HG03565 (cell line): ENCODE results near the gene NUDT22.
"Not testable (repeated sequence)": the region's sequence is repeated elsewhere in the genome, so short reads cannot be mapped to it uniquely, and the experiment has no call there.

Experiments
- ATAC-seq: cut with Tn5 transposase; IDR thresholded peaks from one replicate; pipeline ENCODE4 v1.9.1; 2021; ENCODE audit warnings: mild to moderate bottlenecking, moderate library complexity; ENCODE audit not compliant: unreplicated experiment

The NUDT22 gene

GRCh38 chr11:64241241-64241490 is 15.1 kb downstream of the NUDT22 start:
- ATAC-seq, result peak; percentile 53

DNA sequence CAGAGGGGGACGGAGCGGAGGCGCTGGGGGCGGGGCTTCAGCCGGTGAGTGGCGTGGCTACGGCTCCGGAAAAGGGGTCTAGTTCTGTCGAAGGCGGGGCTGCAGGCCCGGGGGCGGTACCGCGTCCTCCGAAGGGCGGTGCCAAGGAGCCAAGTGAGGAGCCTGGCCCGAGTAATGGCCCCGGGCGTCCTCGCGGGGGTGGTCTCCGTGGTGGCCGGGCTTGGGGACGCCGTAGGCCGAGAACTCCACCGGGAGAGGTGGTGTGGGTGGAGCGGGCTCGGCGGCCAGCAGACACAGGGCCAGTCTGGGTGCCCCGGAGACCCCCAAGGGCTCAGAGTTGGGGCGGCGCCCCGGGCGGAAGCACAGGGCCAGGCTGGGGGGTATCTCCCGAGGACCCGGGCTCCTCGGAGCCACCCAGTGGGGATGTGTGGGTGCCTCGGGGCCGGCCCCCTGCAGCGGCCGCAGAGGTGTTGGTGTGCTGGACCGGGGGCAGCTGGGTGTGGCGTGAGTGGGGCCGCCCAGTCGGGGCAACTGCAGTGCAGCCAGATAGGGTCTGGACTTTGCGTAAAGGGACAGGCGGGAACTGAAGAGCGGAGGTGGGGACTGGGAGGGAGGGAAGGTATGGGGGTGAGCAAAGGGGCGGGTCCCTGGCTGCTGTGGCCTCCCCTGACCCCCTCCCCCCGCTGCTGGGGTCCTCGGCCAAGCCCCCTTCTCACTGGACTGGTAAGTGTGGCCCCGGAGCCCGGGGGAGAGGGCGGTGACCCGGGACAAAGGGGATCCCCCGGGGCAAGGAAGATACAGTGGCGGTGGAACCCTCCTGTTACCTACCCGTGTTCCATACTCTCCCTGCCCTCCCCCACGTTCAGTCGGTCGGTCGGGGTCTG is 15.7 kb downstream of the NUDT22 start:
- ATAC-seq, result peak; percentile 0

- ATAC-seq, result no peak
Observed at GRCh38 chr11:64243236-64243854, 17.3 kb downstream of the NUDT22 start.

DNA sequence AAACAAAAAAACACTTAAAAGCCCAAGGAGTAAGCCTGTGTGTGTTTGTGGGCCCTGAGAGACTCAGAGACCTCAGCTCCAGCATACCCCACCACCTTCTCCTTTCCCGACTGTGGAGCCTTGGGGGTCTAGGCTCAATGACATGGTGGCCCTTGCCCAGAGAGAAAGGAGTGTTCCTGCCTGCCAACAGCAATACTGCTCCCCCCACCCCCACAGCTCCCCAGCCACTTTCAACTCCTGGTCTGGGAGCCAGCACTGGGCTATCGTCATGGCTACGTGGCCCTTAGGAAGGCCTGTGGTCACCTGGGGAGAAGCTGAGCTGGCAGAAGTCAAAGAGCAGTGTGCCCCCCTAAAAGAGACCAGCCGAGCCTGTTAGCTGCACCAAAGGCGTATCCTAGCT is 18.0 kb downstream of the NUDT22 start:
- ATAC-seq, result no peak

DNA sequence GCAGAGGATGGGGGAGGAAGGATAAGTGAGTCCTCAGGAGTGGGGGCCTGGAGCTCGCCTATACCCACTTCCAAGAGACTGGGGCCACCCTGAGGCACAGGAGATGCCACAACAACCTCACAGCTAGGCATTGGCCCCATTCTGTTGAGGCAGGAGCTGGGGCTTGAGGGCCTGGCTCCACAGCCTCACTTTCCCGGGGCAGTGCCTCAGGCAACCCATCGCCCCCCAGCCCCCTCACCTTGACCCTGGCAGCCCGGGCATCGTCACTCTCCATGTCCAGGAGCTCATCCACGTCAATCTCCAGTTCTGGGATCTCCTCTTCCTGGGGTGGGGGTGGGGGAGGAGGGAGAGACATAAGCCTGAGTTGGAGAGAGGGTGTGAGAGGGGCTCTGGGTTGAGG is 18.9 kb downstream of the NUDT22 start:
- ATAC-seq, result no peak

DNA sequence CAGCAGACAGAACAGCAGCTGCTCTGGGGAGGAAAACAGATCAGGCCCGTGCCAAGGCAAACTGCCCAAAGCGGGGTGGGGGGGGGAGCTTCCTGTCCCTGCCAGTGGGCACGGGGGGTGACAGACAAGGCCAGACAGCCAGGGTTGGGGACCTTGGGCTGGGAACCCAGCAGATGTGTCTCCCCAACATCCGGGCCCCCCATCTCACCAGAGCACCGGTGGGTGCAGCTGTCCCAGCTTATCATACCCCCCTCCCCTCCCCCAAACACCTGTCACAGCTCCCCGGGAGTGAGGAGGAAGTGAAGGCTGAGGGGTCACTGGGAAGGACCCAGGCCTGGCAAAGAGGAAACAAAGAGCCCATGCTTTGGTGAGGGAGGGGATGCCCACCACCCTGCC is 19.3 kb downstream of the NUDT22 start:
- no peak for ATAC-seq

- ATAC-seq, result no peak
Observed at GRCh38 chr11:64245797-64246620, 19.9 kb downstream of the NUDT22 start.

DNA sequence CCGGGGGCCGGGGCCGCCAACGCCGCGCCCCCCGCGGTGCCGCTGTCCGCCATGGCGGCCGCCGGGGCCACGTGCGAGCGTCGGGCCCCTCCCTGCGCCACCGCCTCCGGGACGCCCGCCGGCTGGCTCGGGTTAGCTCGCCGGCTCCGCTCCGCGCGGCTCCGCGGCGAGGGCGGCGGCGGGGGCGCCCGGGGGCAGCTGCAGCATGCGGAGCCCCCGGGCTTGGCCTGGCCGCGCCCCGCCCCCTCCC is 20.5 kb downstream of the NUDT22 start:
- not testable (repeated sequence) for ATAC-seq

GRCh38 chr11:64246871-64247728 is 21.0 kb downstream of the NUDT22 start, which contains the start of gene PPP1R14B:
Gene PPP1R14B (minus strand): TSS chr11:64246943. CDS start chr11:64246673, 270 bp downstream.
- ATAC-seq, result no peak

DNA sequence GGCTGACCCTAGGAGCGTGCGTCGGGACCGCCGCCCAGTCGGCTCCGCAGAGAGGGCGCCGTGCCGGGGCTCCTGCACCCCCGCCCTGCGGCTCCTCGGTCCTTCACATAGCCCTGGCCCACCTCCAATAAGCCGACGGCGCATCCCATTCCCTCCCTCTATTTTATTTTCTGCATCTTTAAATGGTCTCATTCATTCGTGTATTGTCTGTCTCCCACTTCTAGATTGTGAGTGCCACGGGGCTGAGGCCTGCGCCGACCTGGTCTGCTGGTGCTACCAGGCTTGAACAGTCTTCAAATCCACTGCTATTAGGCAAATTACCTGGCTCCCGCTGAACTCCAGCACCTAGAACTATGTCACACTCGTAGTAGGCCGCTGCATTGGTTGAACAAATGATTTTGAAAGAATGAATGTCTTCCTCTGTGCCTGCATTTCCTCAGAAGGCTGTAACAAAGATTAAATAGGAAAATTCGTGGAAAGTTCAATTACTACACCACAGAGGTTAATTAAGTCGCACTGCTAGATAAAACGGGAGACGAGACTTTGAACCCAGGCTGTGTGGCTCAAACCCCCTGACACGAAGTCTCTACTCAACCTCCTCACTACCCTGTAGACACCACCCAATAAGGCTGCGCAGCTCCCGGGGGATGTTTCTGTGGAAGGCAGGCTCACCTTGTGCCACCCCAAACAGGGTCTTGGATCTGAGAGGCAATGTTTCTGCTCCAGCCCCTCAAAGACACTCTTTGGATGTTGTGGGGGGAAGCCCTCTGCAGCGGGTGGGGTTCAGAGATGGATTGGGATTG is 21.9 kb downstream of the NUDT22 start:
- ATAC-seq, result no peak

GRCh38 chr11:64248578-64248977 is 22.5 kb downstream of the NUDT22 start:
- ATAC-seq, result no peak

GRCh38 chr11:64249038-64249437 is 23.0 kb downstream of the NUDT22 start:
- no peak for ATAC-seq

- ATAC-seq, result no peak
Observed at GRCh38 chr11:64249563-64250414, 23.7 kb downstream of the NUDT22 start.

DNA sequence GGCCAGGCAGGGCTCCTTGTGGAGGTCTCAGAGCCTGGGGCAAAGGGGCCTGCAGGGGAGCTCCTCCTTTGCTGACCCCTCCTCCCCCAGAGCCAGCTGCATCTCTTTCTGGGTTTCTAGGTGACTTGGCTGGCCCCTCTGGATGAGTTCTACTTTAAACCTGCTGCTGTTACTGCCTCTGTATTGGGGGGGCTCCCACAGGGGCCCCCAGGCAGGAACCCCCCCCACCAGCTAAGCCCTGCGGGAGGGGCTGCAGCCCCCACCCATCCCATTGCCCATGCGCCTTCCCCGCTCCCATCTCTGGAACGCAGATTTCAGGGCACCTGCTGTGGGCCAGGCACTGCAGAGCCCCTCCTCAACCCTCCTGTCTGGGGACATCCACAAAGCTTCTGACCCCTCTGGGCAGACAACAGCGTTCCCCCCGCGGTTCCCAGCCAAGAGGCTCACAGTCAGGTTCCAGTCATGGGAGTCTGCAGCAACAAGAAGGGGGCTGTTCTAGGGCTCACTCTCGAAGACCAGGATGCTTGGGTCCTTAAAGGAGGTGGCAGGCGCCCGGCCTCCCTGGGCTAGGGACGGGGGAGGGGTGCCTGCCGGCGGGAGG is 24.4 kb downstream of the NUDT22 start:
- ATAC-seq, result no peak

DNA sequence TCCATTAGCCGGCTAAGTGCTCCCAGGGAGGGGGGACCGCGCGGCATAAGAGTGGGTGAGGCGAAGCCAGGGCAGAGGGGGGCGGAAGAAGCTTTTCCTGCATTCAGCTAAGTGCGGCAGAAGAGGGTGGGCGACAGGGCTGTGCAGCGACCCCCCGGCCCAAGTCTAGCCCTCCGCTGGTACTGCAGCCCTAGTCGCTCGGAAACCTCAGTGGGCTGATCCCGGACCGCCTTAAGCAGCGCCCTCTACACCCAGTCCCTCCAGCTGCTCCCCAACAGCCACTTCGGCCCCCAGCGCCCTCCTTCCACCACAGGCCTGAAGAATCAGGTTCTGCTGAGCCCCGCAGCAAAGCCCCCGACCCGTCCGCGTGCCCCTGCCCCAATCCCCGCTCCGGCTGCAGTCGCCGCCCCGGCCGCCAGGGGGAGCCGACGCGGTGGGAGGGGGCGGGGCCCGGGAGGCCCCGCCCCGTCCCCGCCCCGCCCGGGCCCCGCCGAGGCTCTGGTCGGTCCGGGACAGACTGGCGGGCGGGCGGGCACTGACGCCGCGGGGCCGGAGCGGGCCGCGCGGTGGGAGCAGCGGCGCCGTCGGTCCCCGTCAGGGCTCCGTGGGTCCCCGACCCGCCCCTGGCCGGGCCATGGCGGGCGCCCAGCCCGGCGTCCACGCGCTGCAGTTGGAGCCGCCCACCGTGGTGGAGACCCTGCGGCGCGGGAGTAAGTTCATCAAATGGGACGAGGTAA is 25.1 kb downstream of the NUDT22 start, which contains the start of gene PLCB3:
Gene PLCB3, plus strand, starts transcription at position 515 of the 737 bp plus-strand sequence. Its CDS starts 120 bp downstream, at position 635.
- ATAC-seq, result no peak

- no peak for ATAC-seq
Observed at GRCh38 chr11:64251753-64252002, 25.6 kb downstream of the NUDT22 start.

GRCh38 chr11:64252003-64252872 is 26.2 kb downstream of the NUDT22 start:
- ATAC-seq, result no peak
